CD14-positive monocyte (primary cell): Measurements from ENCODE around the gene KCTD14. TPM values are rescaled to one million over a fixed set of nuclear protein-coding genes. Genes with fewer than 3 reads are reported as not detected.

ENCODE experiments used
- DNase-seq, 3 donors: peaks; one replicate each; pipeline ENCODE4 v3.0.0-alpha.2; 2011 to 2022
- H2AFZ ChIP-seq: 2 replicates; pipeline ENCODE4 v1.6.0; 2012; ENCODE audit warnings: mild to moderate bottlenecking, low read depth, low read length, inconsistent platforms; ENCODE audit not compliant: insufficient read depth, poor library complexity, severe bottlenecking
- H3K27ac ChIP-seq, 2 donors: 1 replicate in 1 of 2; 2 replicates in 1 of 2; pipeline ENCODE4 v1.5.1; 2012 to 2013; ENCODE audit warnings: low read length in 2 of 2, control low read depth in 1 of 2, inconsistent platforms in 1 of 2, low read depth in 1 of 2, mild to moderate bottlenecking in 1 of 2
- H3K27me3 ChIP-seq, 2 donors: one replicate each; pipeline versions ENCODE4 v1.6.0 to v1.6.1; 2011 to 2013; ENCODE audit warnings: low read length in 2 of 2; ENCODE audit not compliant: control insufficient read depth in 2 of 2, insufficient read depth in 2 of 2
- H3K36me3 ChIP-seq, 2 donors: replicated peaks in 1 of 2; 1 replicate in 1 of 2; 2 replicates in 1 of 2; pipeline versions ENCODE4 v1.5.1 to v1.6.1; 2012 to 2013; ENCODE audit warnings: low read length in 2 of 2, control low read depth in 1 of 2, inconsistent platforms in 1 of 2, mild to moderate bottlenecking in 1 of 2; ENCODE audit not compliant: insufficient read depth in 2 of 2, control insufficient read depth in 1 of 2
- H3K4me1 ChIP-seq, 2 donors: 1 replicate in 1 of 2; 2 replicates in 1 of 2; pipeline versions ENCODE4 v1.5.1 to v1.6.1; 2012 to 2013; ENCODE audit warnings: low read length in 2 of 2, control low read depth in 1 of 2, inconsistent platforms in 1 of 2, mild to moderate bottlenecking in 1 of 2, moderate library complexity in 1 of 2; ENCODE audit not compliant: insufficient read depth in 2 of 2, control insufficient read depth in 1 of 2
- H3K4me2 ChIP-seq: replicated peaks from 2 replicates; pipeline ENCODE3; 2012; ENCODE audit warnings: low read length, moderate library complexity, mild to moderate bottlenecking; ENCODE audit not compliant: poor library complexity, severe bottlenecking; ENCODE audit errors: extremely low read depth
- H3K4me3 ChIP-seq, 3 experiments: fragments of 200-600 bp in 1 of 3; sonication (generic) in 1 of 3; replicated peaks in 1 of 3; 1 replicate in 2 of 3; 2 replicates in 1 of 3; pipeline ENCODE4 v1.5.1; 2011 to 2013; ENCODE audit warnings: low read length in 3 of 3, mild to moderate bottlenecking in 3 of 3, control low read depth in 2 of 3, low read depth in 2 of 3, inconsistent platforms in 1 of 3, moderate library complexity in 1 of 3
- H3K79me2 ChIP-seq: 2 replicates; pipeline ENCODE4 v1.6.0; 2012; ENCODE audit warnings: mild to moderate bottlenecking, control low read depth, inconsistent platforms, low read length, moderate library complexity; ENCODE audit not compliant: insufficient read depth
- H3K9ac ChIP-seq: 2 replicates; pipeline ENCODE4 v1.6.0; 2017; ENCODE audit warnings: low read length, mild to moderate bottlenecking; ENCODE audit not compliant: insufficient read depth, poor library complexity, severe bottlenecking
- H3K9me3 ChIP-seq, 2 donors: replicated peaks in 1 of 2; 1 replicate in 1 of 2; 2 replicates in 1 of 2; pipeline versions ENCODE4 v1.5.1 to v1.6.1; 2012 to 2013; ENCODE audit warnings: low read length in 2 of 2, control low read depth in 1 of 2; ENCODE audit not compliant: control insufficient read depth in 1 of 2, insufficient read depth in 1 of 2
- H4K20me1 ChIP-seq: 2 replicates; pipeline ENCODE4 v1.6.0; 2012; ENCODE audit warnings: mild to moderate bottlenecking, low read length, control low read depth, moderate library complexity; ENCODE audit not compliant: insufficient read depth
- H3K27ac Mint-ChIP-seq, 7 donors: one replicate each; pipeline ENCODE4 v1.8.0; 2020; ENCODE audit warnings: mild to moderate bottlenecking in 7 of 7, mixed read lengths in 7 of 7, moderate library complexity in 6 of 7, inconsistent platforms in 2 of 7
- H3K27me3 Mint-ChIP-seq, 3 donors: one replicate each; pipeline ENCODE4 v1.8.0; 2021 to 2022; ENCODE audit warnings: low read depth in 3 of 3, mild to moderate bottlenecking in 3 of 3, mixed read lengths in 3 of 3, moderate library complexity in 3 of 3, inconsistent platforms in 1 of 3
- H3K36me3 Mint-ChIP-seq, 2 donors: one replicate each; pipeline ENCODE4 v1.8.0; 2020; ENCODE audit warnings: mixed read lengths in 2 of 2, inconsistent platforms in 1 of 2, mild to moderate bottlenecking in 1 of 2
- H3K4me1 Mint-ChIP-seq: one replicate; pipeline ENCODE4 v1.8.0; 2020; ENCODE audit warnings: mild to moderate bottlenecking, mixed read lengths
- H3K4me3 Mint-ChIP-seq, 2 donors: one replicate each; pipeline ENCODE4 v1.8.0; 2020; ENCODE audit warnings: mild to moderate bottlenecking in 2 of 2, mixed read lengths in 2 of 2, moderate library complexity in 1 of 2
- H3K9me3 Mint-ChIP-seq, 7 donors: one replicate each; pipeline ENCODE4 v1.8.0; 2020 to 2022; ENCODE audit warnings: mixed read lengths in 7 of 7, mild to moderate bottlenecking in 6 of 7, moderate library complexity in 6 of 7, inconsistent platforms in 2 of 7
- CTCF ChIP-seq: fragments of 200-600 bp; IDR thresholded peaks from one replicate; pipeline ENCODE4 v1.8.0; 2022; ENCODE audit warnings: antibody characterized with exemption, mild to moderate bottlenecking
- WGBS: methylation state at CpG from one replicate; pipeline ENCODE4 v1.1.5; 2013; ENCODE audit warnings: missing lambda C conversion rate; ENCODE audit not compliant: insufficient coverage; 5-methylcytosine and 5-hydroxymethylcytosine counted together
- intact Hi-C, 2 donors: fragments of 100-400 bp; cut with micrococcal nuclease; formaldehyde crosslinking; loops; one replicate each; pipeline versions ENCODE4 v1.15.0 to v1.15.1; 2023
- polyA plus RNA-seq, 3 donors: library from polyadenylated mRNA; depleted of rRNA in 1 of 3; unstranded in 2 of 3; stranded (reverse) in 1 of 3; fragments of 300-500 nt in 2 of 3; fragments of >200 nt in 1 of 3; fragmentation: Illumina TruSeq in 2 of 3; gene quantifications; 1 replicate in 2 of 3; 2 replicates in 1 of 3; pipeline ENCODE4 v1.2.3, GENCODE V29; 2012 to 2021

The KCTD14 gene
- polyA plus RNA-seq, 3 donors: 0.14 to 0.33 (median 0.23) TPM

GRCh38 chr11:77994434-77995362 lies 28.4 kb downstream of the KCTD14 start, which contains the start of gene INTS4:
TSS of gene INTS4 (minus strand) at chr11:77994668. CDS start at chr11:77994643, 25 bp downstream.
- under 1% methylated on average over 44 of the region's 47 CpGs for WGBS
- peaks cover 37% of the 10 kb centered on the region for H3K79me2 ChIP-seq
- no peaks in the 10 kb centered on the region for H3K27me3 ChIP-seq
- peaks cover 11 to 14% of the 10 kb centered on the region in 2 donors for H3K36me3 Mint-ChIP-seq
- H3K4me2 ChIP-seq: peak within 1 kb of the TSS; percentile 78
- H3K9me3 ChIP-seq: no peaks in the 10 kb centered on the region
- DNase-seq: peak; percentile 97 to 98 (median 97)
- H3K9me3 Mint-ChIP-seq: no peaks in the 10 kb centered on the region
- peaks cover 8 to 13% of the 10 kb centered on the region in 2 donors for H3K36me3 ChIP-seq
- peaks cover 1 to 3% (median 2%) of the 10 kb centered on the region in 3 donors for H3K27me3 Mint-ChIP-seq
- H3K4me3 Mint-ChIP-seq: peak within 1 kb of the TSS; percentile 87 to 93
- peaks cover 25% of the 10 kb centered on the region for H3K4me1 Mint-ChIP-seq
- intact Hi-C loops: loop anchor here (1.0 to 10.0 kb wide), 3 partner anchors 170 to 194 kb away; partner anchors contain the start of genes AAMDC (in 2 of the 2), RSF1 (in 2 of the 2), KCTD21 (in 1 of the 2) and USP35 (in 1 of the 2)
- no peak for TF ChIP-seq CTCF
- peak within 1 kb of the TSS; percentile 73 for H3K9ac ChIP-seq
- no peaks in the 10 kb centered on the region for H4K20me1 ChIP-seq
- H3K27ac Mint-ChIP-seq: peak within 1 kb of the TSS; percentile 94 to 98 (median 97)
- peak within 1 kb of the TSS; percentile 56 to 97 (median 63) for H3K4me3 ChIP-seq
- H2AFZ ChIP-seq: peak within 1 kb of the TSS; percentile 92
- H3K4me1 ChIP-seq: peaks cover 30 to 34% of the 10 kb centered on the region in 2 donors
- H3K27ac ChIP-seq: peak within 1 kb of the TSS; percentile 72 to 79

GRCh38 chr11:77993902-77994301 lies 29.2 kb downstream of the KCTD14 start:
- peaks cover 39% of the 10 kb centered on the region for H3K79me2 ChIP-seq
- 25% methylated on average over 4 of the region's 11 CpGs for WGBS
- Mint-ChIP-seq H3K4me1 (peaks cover 25% of the 10 kb centered on the region), H3K27me3 (peaks cover 1 to 3% (median 2%) of the 10 kb centered on the region in 3 donors), H3K27ac (peak overlapping the region; percentile 94 to 98 (median 97)), H3K36me3 (peaks cover 11 to 22% of the 10 kb centered on the region in 2 donors), H3K9me3 (no peaks in the 10 kb centered on the region), H3K4me3 (peak overlapping the region; percentile 87 to 93)
- intact Hi-C loops: loop anchor here (1.0 to 10.0 kb wide), 3 partner anchors 169 to 194 kb away; partner anchors contain the start of genes AAMDC (in 2 of the 2), RSF1 (in 2 of the 2), KCTD21 (in 1 of the 2) and USP35 (in 1 of the 2)
- peak overlapping the region in 1 of 2 donors; percentile 79 for H3K27ac ChIP-seq
- no peaks in the 10 kb centered on the region for H3K27me3 ChIP-seq
- no peak for DNase-seq
- TF ChIP-seq CTCF: no peak
- peak overlapping the region; percentile 73 for H3K9ac ChIP-seq
- H2AFZ ChIP-seq: peak overlapping the region; percentile 92
- peaks cover 16 to 21% of the 10 kb centered on the region in 2 donors for H3K36me3 ChIP-seq
- H4K20me1 ChIP-seq: no peaks in the 10 kb centered on the region
- peaks cover 30 to 34% of the 10 kb centered on the region in 2 donors for H3K4me1 ChIP-seq
- H3K4me3 ChIP-seq: peak overlapping the region; percentile 56 to 97 (median 63)
- peak overlapping the region; percentile 78 for H3K4me2 ChIP-seq
- H3K9me3 ChIP-seq: no peaks in the 10 kb centered on the region
